Measurements from ENCODE around the gene FAM47E. TPM values are rescaled to one million over a fixed set of nuclear protein-coding genes. Genes with fewer than 3 reads are reported as not detected.
"Not testable (repeated sequence)": the region's sequence is repeated elsewhere in the genome, so short reads cannot be mapped to it uniquely, and the experiment has no call there.

Gene FAM47E
- polyA plus RNA-seq, 3 donors from 2014 or later = not detected

GRCh38 chr4:76234679-76235044, 16.9 kb upstream of the FAM47E start:
- no peak for DNase-seq
- Mint-ChIP-seq H3K4me3 (no peak overlapping the region), H3K27me3 (ENCODE audit: low read depth in 3 of 3) (peaks cover 0 to 7% (median 0%) of the 10 kb centered on the region in 3 donors), H3K36me3 (peaks cover 0 to under 1% (median 0%) of the 10 kb centered on the region in 3 donors), H3K27ac (no peak overlapping the region), H3K9me3 (peaks cover under 1 to 5% (median 2%) of the 10 kb centered on the region in 6 donors), H3K4me1 (no peaks in the 10 kb centered on the region)

- Mint-ChIP-seq H3K9me3 (peaks cover 5 to 12% (median 8%) of the 10 kb centered on the region in 6 donors), H3K4me1 (no peaks in the 10 kb centered on the region), H3K27ac (no peak overlapping the region), H3K27me3 (ENCODE audit: low read depth in 3 of 3) (peaks cover 0 to 8% (median 2%) of the 10 kb centered on the region in 3 donors), H3K36me3 (peaks cover 0 to 1% (median under 1%) of the 10 kb centered on the region in 3 donors), H3K4me3 (no peak overlapping the region)
- no peak for DNase-seq
Observed at GRCh38 chr4:76235407-76235806, 16.1 kb upstream of the FAM47E start.

GRCh38 chr4:76235915-76236314, 15.6 kb upstream of the FAM47E start:
- no peaks in the 10 kb centered on the region for H3K4me1 Mint-ChIP-seq
- H3K9me3 Mint-ChIP-seq = peaks cover 5 to 17% (median 13%) of the 10 kb centered on the region in 6 donors
- H3K4me3 Mint-ChIP-seq = no peak overlapping the region
- DNase-seq = no peak
- H3K27me3 Mint-ChIP-seq (ENCODE audit: low read depth in 3 of 3) = peaks cover 0 to 8% (median 7%) of the 10 kb centered on the region in 3 donors
- H3K36me3 Mint-ChIP-seq = peaks cover 5 to 6% (median 5%) of the 10 kb centered on the region in 3 donors
- H3K27ac Mint-ChIP-seq = no peak overlapping the region

GRCh38 chr4:76238236-76238635, 13.3 kb upstream of the FAM47E start:
- peaks cover 6 to 8% (median 7%) of the 10 kb centered on the region in 3 donors for H3K27me3 Mint-ChIP-seq (ENCODE audit: low read depth in 3 of 3)
- peaks cover 5 to 18% (median 13%) of the 10 kb centered on the region in 6 donors for H3K9me3 Mint-ChIP-seq
- no peak overlapping the region for H3K27ac Mint-ChIP-seq

GRCh38 chr4:76238701-76239100, 12.8 kb upstream of the FAM47E start:
- DNase-seq = no peak
- H3K9me3 Mint-ChIP-seq = peaks cover 3 to 18% (median 13%) of the 10 kb centered on the region in 6 donors
- peaks cover 5 to 7% (median 6%) of the 10 kb centered on the region in 3 donors for H3K36me3 Mint-ChIP-seq
- H3K4me1 Mint-ChIP-seq = no peaks in the 10 kb centered on the region
- H3K27me3 Mint-ChIP-seq (ENCODE audit: low read depth in 3 of 3) = peaks cover 6 to 7% (median 7%) of the 10 kb centered on the region in 3 donors
- no peak overlapping the region for H3K27ac Mint-ChIP-seq
- no peak overlapping the region for H3K4me3 Mint-ChIP-seq

More at GRCh38 chr4:76238236-76238635, 13.3 kb upstream of the FAM47E start:
- peaks cover 5 to 7% (median 6%) of the 10 kb centered on the region in 3 donors for H3K36me3 Mint-ChIP-seq
- no peak overlapping the region for H3K4me3 Mint-ChIP-seq
- no peaks in the 10 kb centered on the region for H3K4me1 Mint-ChIP-seq
- no peak for DNase-seq

GRCh38 chr4:76240236-76240635, 11.3 kb upstream of the FAM47E start:
- Mint-ChIP-seq H3K4me3 (no peak overlapping the region), H3K36me3 (peaks cover 5 to 7% (median 6%) of the 10 kb centered on the region in 3 donors), H3K4me1 (no peaks in the 10 kb centered on the region), H3K9me3 (peaks cover 3 to 18% (median 13%) of the 10 kb centered on the region in 6 donors), H3K27ac (no peak overlapping the region), H3K27me3 (ENCODE audit: low read depth in 3 of 3) (peaks cover 6 to 13% (median 9%) of the 10 kb centered on the region in 3 donors)
- DNase-seq = no peak

GRCh38 chr4:76243877-76244276, 7.6 kb upstream of the FAM47E start:
- H3K4me3 Mint-ChIP-seq, H3K36me3 Mint-ChIP-seq, DNase-seq, H3K4me1 Mint-ChIP-seq, H3K27ac Mint-ChIP-seq: not testable (repeated sequence)
- H3K9me3 Mint-ChIP-seq = peaks cover 3 to 15% (median 13%) of the 10 kb centered on the region in 6 donors
- H3K27me3 Mint-ChIP-seq (ENCODE audit: low read depth in 3 of 3) = peaks cover 6 to 23% (median 16%) of the 10 kb centered on the region in 3 donors

GRCh38 chr4:76246025-76246424, 5.5 kb upstream of the FAM47E start:
- Mint-ChIP-seq H3K4me1 (peaks cover 2 to 5% of the 10 kb centered on the region in 2 donors), H3K36me3 (peaks cover 0 to under 1% (median 0%) of the 10 kb centered on the region in 3 donors), H3K9me3 (peaks cover 0 to under 1% (median 0%) of the 10 kb centered on the region in 6 donors), H3K27me3 (ENCODE audit: low read depth in 3 of 3) (peaks cover 12 to 24% (median 18%) of the 10 kb centered on the region in 3 donors), H3K4me3 (no peak overlapping the region), H3K27ac (no peak overlapping the region)
- DNase-seq = no peak

GRCh38 chr4:76246852-76247251, 4.7 kb upstream of the FAM47E start:
- peaks cover 5 to 10% of the 10 kb centered on the region in 2 donors for H3K4me1 Mint-ChIP-seq
- H3K27ac Mint-ChIP-seq = no peak overlapping the region
- no peaks in the 10 kb centered on the region for H3K9me3 Mint-ChIP-seq
- DNase-seq = no peak
- no peaks in the 10 kb centered on the region for H3K36me3 Mint-ChIP-seq
- H3K4me3 Mint-ChIP-seq = no peak overlapping the region
- peaks cover 18 to 29% (median 25%) of the 10 kb centered on the region in 3 donors for H3K27me3 Mint-ChIP-seq (ENCODE audit: low read depth in 3 of 3)

GRCh38 chr4:76250962-76251361, 559 bp upstream of the FAM47E start:
- Mint-ChIP-seq H3K4me3 (peak overlapping the region; percentile 72 to 84 (median 82)), H3K9me3 (no peaks in the 10 kb centered on the region), H3K27ac (peak overlapping the region in 4 of 6 donors; percentile 18 to 67 (median 57)), H3K27me3 (ENCODE audit: low read depth in 3 of 3) (peaks cover 28 to 34% (median 28%) of the 10 kb centered on the region in 3 donors), H3K36me3 (no peaks in the 10 kb centered on the region), H3K4me1 (peaks cover 5 to 16% of the 10 kb centered on the region in 2 donors)
- no peak for DNase-seq

GRCh38 chr4:76252271-76252653, 741 bp downstream of the FAM47E start:
- H3K4me3 Mint-ChIP-seq = peak overlapping the region in 3 of 5 donors; percentile 42 to 57 (median 52)
- H3K4me1 Mint-ChIP-seq = peaks cover 5 to 16% of the 10 kb centered on the region in 2 donors
- DNase-seq = no peak
- H3K27ac Mint-ChIP-seq = no peak overlapping the region
- no peaks in the 10 kb centered on the region for H3K36me3 Mint-ChIP-seq
- peaks cover 27 to 31% (median 28%) of the 10 kb centered on the region in 3 donors for H3K27me3 Mint-ChIP-seq (ENCODE audit: low read depth in 3 of 3)
- no peaks in the 10 kb centered on the region for H3K9me3 Mint-ChIP-seq

GRCh38 chr4:76253511-76253910, 2.0 kb downstream of the FAM47E start:
- H3K9me3 Mint-ChIP-seq = no peaks in the 10 kb centered on the region
- H3K36me3 Mint-ChIP-seq = no peaks in the 10 kb centered on the region
- peaks cover 5 to 16% of the 10 kb centered on the region in 2 donors for H3K4me1 Mint-ChIP-seq
- no peak overlapping the region for H3K4me3 Mint-ChIP-seq
- DNase-seq = no peak
- peaks cover 22 to 34% (median 29%) of the 10 kb centered on the region in 3 donors for H3K27me3 Mint-ChIP-seq (ENCODE audit: low read depth in 3 of 3)
- H3K27ac Mint-ChIP-seq = no peak overlapping the region

GRCh38 chr4:76256032-76256431, 4.5 kb downstream of the FAM47E start:
- Mint-ChIP-seq H3K4me3 (no peak overlapping the region), H3K27ac (no peak overlapping the region), H3K4me1 (peaks cover 4 to 11% of the 10 kb centered on the region in 2 donors), H3K9me3 (no peaks in the 10 kb centered on the region), H3K27me3 (ENCODE audit: low read depth in 3 of 3) (peaks cover 13 to 30% (median 27%) of the 10 kb centered on the region in 3 donors), H3K36me3 (no peaks in the 10 kb centered on the region)
- DNase-seq = no peak

- Mint-ChIP-seq H3K27me3 (ENCODE audit: low read depth in 3 of 3) (peaks cover 6 to 22% (median 22%) of the 10 kb centered on the region in 3 donors), H3K27ac (no peak overlapping the region), H3K36me3 (no peaks in the 10 kb centered on the region), H3K4me1 (peaks cover 0 to 5% of the 10 kb centered on the region in 2 donors), H3K9me3 (no peaks in the 10 kb centered on the region), H3K4me3 (no peak overlapping the region)
- no peak for DNase-seq
Observed at GRCh38 chr4:76256968-76257367, 5.4 kb downstream of the FAM47E start.

- H3K4me3 Mint-ChIP-seq = no peak overlapping the region
- H3K4me1 Mint-ChIP-seq = peaks cover 0 to under 1% of the 10 kb centered on the region in 2 donors
- DNase-seq = no peak
- no peaks in the 10 kb centered on the region for H3K9me3 Mint-ChIP-seq
- H3K27me3 Mint-ChIP-seq (ENCODE audit: low read depth in 3 of 3) = peaks cover 2 to 17% (median 13%) of the 10 kb centered on the region in 3 donors
- H3K27ac Mint-ChIP-seq = no peak overlapping the region
- H3K36me3 Mint-ChIP-seq = no peaks in the 10 kb centered on the region
Observed at GRCh38 chr4:76257824-76258223, 6.3 kb downstream of the FAM47E start.

Data from immature natural killer cell (primary cell).